ENCODE measurements around the gene TERT.

Gene TERT

GRCh38 chr5:1259806-1260480, 34.9 kb downstream of the TERT start:
- no peak for DNase-seq (ENCODE audit: low read depth in 2 of 2)

DNA sequence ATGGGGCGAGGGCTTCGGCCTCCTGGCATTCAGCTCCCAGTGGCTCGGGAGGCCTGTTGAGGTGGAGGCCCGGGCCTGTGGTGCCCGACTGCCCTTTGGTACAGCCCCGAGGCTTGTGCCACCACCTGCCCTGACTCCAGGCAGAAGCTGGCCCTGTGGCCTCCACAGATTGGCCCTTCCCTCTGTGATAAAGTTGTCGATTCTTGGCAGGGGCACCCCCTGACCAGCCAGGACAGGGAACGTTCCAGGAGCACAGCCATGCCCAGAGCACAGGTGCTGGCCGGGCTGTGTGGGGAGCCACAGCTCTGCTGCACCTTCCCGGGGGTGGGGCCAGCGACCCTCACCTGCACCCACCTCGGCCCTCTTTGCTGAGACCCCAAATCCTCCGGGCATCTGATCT, 37.0 kb downstream of the TERT start:
- no peak for DNase-seq (ENCODE audit: low read depth in 2 of 2)

- no peak for DNase-seq (ENCODE audit: low read depth in 2 of 2)
Observed at GRCh38 chr5:1257363-1257762, 37.5 kb downstream of the TERT start.

DNA sequence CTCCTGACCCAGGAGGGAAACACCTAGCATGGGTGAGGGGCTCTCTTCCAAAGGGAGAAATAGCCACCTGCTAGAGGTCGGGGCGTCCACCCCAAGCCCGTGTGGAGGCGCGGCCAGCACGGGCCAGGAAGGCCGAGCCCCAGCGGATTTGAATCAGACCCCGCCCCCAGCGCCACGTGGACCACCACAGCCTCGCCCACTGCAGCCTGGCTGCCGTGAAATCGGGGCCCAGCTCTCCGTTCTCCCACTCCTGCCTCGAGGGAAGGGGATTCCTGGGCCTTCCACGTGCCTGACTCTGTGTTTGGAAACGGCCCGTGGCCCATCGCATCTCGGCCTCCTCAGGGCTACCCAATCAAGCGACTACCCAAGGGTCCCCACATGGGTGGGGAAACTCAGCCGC, 38.1 kb downstream of the TERT start:
- DNase-seq (ENCODE audit: low read depth in 2 of 2) = no peak

DNA sequence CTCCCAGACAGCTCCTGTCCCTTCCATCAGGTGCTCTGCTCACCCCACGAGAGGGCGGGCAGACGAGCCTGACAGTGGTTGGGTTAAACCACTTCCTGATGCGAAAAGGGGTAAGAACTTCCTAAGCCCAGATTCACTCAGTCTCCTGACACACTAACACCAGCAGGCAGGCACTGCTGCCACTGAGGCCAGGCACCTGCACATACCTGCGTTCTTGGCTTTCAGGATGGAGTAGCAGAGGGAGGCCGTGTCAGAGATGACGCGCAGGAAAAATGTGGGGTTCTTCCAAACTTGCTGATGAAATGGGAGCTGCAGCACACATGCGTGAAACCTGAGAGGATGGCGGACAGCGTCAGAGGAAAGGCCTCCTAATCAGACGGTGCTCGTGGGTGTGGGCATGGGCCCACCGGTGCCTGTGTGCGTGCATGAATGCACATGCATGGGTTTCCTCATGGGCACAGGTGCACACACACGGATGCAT, 39.7 kb downstream of the TERT start:
- DNase-seq (ENCODE audit: low read depth in 2 of 2) = peak in 1 of 2 experiments; percentile 14

- no peak for DNase-seq (ENCODE audit: low read depth in 2 of 2)
Observed at GRCh38 chr5:1254196-1254595, 40.7 kb downstream of the TERT start.

DNA sequence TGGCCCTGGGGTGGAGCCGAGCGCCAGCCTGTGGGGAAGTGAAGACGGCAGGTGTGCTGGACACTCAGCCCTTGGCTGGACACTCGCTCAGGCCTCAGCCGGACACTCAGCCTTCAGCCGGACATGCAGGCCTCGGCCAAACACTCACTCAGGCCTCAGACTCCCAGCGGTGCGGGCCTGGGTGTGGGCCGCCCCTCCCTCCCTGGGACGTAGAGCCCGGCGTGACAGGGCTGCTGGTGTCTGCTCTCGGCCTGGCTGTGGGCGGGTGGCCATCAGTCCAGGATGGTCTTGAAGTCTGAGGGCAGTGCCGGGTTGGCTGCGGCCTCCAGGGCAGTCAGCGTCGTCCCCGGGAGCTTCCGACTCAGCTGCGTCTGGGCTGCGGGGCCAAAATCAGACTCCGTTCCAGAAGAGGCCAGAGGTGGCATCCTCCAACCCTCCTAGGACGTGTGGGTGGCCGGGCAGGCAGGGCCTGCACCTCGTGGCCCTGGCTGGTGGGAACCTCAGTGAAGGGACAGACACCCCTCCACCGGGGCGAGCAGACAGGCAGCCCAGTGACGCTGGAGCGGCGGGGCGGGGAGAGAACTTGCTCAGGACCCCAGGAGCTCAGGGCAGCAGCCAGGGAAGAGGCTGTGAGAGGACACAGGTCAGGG, 41.3 kb downstream of the TERT start:
- no peak for DNase-seq (ENCODE audit: low read depth in 2 of 2)

- no peak for DNase-seq (ENCODE audit: low read depth in 2 of 2)
Observed at GRCh38 chr5:1252681-1253080, 42.2 kb downstream of the TERT start.

GRCh38 chr5:1251678-1252580, 42.9 kb downstream of the TERT start:
- no peak for DNase-seq (ENCODE audit: low read depth in 2 of 2)

- DNase-seq (ENCODE audit: low read depth in 2 of 2) = no peak
Observed at GRCh38 chr5:1249366-1250280, 45.2 kb downstream of the TERT start.

DNA sequence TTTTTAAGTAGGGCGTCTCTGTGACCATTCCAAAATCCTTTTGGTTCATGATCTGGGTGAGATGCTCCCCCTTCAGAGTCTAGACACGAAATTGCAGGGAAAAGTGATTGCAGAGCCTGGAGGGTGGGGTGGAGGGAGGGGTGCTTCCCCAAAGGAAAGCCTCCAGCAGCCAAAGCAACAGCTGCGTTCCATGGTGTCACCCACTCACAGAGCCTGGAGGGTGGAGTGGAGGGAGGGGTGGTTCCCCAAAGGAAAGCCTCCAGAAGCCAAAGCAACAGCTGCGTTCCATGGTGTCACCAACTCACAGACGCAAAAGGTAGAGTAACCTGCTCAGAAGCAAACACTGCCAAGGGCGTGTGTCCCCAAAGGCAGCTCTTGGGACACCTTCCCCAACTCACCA, 47.1 kb downstream of the TERT start:
- no peak for DNase-seq (ENCODE audit: low read depth in 2 of 2)

GRCh38 chr5:1246711-1247431, 48.0 kb downstream of the TERT start:
- no peak for DNase-seq (ENCODE audit: low read depth in 2 of 2)

- no peak for DNase-seq (ENCODE audit: low read depth in 2 of 2)
Observed at GRCh38 chr5:1245905-1246576, 48.8 kb downstream of the TERT start.

GRCh38 chr5:1244976-1245375, 49.9 kb downstream of the TERT start:
- no peak for DNase-seq (ENCODE audit: low read depth in 2 of 2)

DNA sequence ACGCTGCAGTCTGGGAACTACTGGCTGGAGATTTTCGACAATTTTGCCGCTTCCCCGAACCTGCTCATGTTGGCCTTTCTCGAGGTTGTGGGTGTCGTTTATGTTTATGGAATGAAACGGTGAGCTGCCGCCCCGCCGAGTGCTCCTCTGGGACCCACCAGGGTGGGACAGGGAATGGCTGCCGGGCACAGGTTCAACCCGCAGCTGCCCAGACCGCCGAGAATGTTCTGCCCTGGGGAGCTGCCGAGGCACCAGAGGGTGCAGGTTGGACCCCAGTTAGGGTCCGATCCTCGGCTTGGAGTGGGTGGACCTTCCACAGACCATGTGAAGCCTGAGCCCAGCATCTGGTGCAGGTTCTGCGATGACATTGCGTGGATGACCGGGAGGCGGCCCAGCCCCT, 50.6 kb downstream of the TERT start:
- DNase-seq (ENCODE audit: low read depth in 2 of 2) = no peak

DNA sequence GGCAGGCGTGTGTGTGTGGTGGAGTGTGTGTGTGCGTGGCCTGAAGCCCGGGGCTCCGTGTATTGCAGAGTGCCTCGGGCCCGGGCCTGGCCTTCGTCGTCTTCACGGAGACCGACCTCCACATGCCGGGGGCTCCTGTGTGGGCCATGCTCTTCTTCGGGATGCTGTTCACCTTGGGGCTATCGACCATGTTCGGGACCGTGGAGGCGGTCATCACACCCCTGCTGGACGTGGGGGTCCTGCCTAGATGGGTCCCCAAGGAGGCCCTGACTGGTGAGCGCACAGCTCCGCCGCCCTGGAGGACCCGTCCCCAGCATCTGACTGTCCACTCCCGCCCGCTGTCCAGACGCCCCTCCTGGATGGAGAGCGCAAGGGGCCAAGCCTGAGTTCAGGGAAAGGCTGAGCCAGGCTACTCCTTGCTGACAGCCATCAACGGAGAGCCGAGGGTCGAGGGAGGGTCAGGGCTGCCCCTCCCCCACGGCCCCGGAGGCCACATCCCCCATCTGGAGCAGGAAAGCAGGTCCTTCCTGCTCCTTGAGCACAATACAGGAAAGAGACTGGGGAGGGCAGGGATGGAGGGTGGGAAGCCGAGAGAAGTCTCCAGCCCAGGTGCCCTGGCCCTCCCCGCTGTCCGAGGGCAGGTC, 51.3 kb downstream of the TERT start:
- no peak for DNase-seq (ENCODE audit: low read depth in 2 of 2)

DNA sequence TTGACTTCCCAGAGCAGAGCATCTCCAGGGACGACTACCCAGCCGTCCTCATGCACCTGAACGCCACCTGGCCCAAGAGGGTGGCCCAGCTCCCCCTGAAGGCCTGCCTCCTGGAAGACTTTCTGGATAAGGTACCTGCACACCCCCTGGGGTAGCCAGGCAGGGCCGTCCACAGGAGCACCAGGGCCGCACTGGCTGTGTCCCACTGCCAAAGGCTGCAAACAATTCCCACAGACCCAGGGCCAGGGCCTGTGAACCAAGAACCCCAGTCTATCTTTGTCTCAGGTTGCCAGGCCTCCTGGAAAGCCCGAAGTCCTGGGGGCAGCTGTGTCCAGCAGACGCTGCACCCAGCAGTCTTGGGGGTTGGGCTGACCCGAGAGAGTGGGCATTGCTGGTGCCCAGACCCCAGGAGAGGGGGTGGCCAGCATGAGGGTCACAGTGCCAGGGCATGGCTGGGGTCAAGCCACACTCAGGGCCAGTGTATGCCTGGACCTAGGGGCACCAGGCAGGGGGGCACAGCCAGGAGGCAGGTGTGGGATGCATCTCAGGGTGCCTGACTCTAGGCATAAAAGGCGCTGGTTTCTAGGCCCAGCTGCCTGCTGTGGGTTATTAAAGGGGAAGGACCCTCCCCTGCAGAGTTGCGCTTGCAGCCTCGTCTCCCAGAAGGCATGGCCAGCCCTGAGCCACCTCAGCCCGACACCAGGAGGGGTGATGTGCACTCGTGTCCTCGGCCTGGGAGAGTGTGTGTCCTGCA, 52.0 kb downstream of the TERT start:
- no peak for DNase-seq (ENCODE audit: low read depth in 2 of 2)

GRCh38 chr5:1241509-1242080, 53.3 kb downstream of the TERT start:
- DNase-seq (ENCODE audit: low read depth in 2 of 2) = no peak
